Hematopoietic multipotent progenitor cell (in vitro differentiated cells): ENCODE measurements around the gene ANKS4B. TPM values are rescaled to one million over a fixed set of nuclear protein-coding genes. Genes with fewer than 3 reads are reported as not detected.
"Not testable (repeated sequence)": the region's sequence is repeated elsewhere in the genome, so short reads cannot be mapped to it uniquely, and the experiment has no call there.

Experiments
- DNase-seq, 3 donors: peaks; one replicate each; pipeline ENCODE4 v3.0.0-alpha.2; 2011 to 2015; ENCODE audit warnings: low read depth in 2 of 3, low spot score in 2 of 3
- total RNA-seq: library from RNA; depleted of rRNA; stranded (reverse); fragments of >200 nt; gene quantifications from one replicate; pipeline ENCODE4 v1.2.3, GENCODE V29; 2012

ANKS4B gene, protein sequence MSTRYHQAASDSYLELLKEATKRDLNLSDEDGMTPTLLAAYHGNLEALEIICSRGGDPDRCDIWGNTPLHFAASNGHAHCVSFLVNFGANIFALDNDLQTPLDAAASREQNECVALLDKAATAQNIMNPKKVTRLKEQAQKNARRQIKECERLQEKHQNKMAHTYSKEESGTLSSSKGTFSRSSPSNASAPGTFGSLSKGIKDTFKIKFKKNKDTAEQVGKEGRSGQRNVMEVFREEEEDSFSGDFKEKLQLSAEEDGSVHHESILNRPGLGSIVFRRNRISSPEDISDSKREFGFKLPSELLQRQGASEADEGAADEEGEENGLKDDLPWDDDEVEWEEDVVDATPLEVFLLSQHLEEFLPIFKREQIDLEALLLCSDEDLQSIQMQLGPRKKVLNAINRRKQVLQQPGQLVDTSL
- total RNA-seq, result not detected

DNA sequence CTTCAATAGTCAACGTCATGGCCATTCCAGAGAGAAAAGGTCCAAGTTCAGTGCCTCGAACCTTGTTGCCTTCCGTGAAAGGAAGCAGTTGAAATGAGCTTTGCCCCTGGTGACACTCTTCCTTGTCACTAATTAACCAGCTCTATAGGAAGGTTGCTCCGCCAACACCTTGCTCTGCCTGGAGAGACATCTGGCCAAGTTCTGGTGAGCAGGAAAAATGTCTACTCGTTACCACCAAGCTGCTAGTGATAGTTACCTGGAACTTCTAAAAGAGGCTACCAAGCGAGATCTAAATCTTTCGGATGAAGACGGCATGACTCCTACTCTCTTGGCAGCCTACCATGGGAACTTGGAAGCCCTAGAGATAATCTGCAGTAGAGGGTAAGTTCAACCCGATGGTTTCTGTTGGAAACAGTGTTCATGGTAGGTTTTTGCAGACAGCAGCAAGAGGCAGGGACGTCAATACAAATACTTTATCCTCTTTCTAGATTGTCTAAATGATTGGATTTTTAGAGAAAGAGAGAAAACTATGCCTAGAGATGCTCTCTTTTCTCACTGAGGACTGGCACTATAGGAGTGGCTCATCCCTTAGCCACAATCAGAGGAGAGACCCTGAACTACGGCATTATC lies at the start of gene ANKS4B:
ANKS4B (plus strand) TSS at position 179 of the 630 bp plus-strand sequence; CDS start at position 218, 39 bp downstream.
- DNase-seq, result no peak

DNA sequence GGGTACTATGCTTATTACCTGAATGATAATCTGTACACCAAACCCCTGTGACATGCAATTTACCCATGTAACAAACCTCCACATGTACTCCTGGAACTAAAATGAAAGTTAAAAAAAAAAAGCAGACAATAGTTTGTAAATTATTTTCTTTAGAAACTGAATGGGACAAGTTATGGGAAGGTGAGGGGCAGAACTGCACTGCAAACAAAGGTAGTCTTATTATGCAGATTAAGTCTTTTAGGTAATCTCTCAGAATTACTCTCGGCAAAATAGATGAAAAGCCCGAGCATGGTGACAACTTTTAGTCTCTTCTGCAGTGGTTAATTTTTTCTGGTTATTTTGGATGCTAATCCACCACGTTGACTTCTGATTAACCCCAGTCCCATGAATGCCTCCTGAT lies 49.5 kb upstream of the ANKS4B start:
- no peak for DNase-seq

DNA sequence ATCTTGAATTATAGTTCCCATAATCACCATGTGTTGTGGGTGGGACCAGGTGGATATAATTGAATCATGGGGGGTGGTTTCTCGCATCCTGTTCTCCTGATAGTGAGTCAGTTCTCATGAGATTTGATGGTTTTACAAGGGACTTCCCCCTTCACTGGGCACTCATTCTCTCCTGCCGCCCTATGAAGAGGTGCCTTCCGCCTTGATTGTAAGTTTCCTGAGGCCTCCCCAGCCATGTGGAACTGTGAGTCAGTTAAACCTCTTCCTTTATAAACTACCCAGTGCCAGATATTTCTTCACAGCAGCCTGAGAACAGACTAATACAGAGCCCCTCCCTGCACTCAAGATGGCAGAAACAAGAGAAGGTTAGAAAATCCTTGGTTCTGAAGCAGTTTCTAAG lies 48.7 kb upstream of the ANKS4B start:
- peak in 1 of 3 donors; percentile 7 for DNase-seq

DNA sequence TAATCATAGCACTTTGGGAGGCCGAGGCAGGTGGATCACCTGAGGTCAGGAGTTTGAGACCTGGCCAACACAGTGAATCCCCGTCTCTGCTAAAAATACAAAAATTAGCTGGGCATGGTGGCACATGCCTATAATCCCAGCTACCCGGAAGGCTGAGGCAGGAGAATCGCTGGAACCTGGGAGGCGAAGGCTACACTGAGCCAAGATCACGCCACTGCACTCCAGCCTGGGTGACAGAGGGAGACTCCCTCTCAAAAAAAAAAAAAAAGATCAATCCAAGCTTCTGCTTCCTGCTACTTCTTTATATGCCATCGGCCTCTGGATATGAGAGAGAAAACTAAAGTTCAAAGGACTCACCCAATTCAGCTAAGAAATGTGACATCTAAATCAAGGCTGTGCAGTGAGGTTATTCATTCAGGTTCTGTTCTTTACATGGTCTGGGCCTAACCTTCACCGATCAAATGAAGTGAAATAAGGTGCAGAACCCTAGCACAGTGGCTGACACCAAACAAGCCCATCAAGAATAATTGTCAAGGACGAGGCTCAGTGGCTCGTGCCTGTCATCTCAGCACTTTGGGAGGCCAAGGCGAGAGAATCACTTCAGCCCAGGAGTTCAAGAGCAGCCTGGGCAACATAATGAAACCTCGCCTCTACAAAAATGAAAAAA lies 47.7 kb upstream of the ANKS4B start:
- DNase-seq, result no peak

DNA sequence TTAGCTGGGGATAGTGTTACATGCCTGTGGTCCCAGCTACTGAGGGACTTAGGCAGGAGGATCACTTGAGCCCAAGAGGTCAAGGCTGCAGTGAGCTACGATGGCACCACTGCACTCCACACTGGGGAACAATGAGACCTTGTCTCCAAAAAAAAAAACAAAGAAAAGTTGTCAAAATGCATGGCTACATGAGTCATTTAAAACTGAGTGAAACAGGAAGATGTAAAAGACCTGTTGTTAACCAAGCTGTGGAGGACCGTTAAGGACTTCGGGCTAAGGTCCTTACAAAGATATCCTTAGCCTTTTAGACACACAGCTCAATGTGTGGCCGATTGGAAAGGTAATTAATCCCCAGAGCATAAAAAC lies 47.2 kb upstream of the ANKS4B start:
- no peak for DNase-seq

DNA sequence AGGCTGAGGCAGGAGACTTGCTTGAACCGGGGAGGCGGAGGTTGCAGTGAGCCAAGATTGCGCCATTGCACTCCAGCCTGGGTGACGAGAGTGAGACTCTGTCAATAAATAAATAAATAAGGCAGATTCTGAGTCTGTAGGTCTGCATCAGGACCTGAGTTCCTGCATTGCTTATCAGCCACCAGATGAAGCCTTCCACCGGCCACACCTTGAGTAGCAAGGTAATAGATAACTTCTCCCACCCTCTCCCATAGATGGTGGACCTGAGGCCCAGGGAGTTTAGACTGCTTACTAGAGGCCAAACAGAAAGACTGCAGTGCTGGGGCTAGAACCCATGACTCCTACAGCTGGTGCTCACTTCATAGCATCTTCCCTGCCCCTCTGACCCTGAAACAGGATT lies 44.2 kb upstream of the ANKS4B start:
- DNase-seq, result no peak

DNA sequence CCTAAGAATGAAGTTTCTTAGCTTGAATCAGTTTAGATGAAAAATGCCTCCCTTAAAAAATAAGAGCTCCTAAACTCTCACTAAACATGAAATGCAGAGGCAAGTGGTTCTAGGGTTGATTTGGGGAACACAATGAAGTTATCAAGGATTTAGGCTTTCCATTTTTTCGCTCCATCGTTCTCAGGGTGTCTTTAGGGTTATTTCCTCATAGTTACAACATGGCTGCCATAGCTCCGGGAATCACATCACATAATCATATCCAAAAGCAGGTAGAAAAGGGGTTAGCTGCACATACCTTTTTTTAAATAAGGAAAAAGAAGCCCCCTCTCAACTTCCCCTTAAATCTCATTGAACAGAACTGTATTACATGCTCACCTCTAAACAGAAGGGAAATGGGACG lies 43.5 kb upstream of the ANKS4B start:
- DNase-seq, result no peak

DNA sequence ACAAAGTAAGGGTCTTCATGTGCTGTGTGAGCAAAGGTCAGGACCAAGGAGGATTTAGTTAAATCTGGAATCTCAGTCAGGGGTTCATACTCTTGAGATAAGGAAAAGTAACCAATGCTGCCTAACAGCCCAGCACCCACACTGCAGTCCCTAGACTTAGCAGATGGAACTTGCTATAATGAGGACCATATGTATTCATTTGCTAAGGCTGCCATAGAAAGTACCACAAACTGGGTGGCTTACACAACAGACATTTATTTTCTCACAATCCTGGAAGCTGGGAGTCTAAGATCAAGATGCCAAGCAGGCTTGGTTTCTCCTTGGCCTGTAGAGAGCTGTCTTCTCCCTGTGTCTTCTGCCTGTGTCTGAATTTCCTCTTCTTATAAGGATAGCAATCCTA lies 42.9 kb upstream of the ANKS4B start:
- DNase-seq, result no peak

DNA sequence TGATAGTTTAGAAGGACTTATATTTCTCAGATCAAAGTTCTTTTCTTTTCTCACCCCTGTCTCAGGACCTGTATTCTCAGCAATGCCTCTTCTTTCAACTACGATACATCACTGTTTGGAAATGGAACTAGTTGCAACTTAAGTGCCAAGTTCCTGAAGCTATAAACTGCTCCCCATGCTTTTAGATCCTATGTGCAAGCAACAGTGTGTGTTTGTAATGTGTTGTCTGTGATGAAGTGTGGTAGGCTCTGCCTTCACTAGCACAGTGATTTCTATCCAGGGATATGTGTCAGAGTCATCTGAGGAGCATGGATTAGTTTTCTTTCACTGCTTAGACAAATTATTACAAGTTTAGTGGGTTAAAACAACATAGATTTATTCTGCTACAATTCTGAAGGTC lies 40.5 kb upstream of the ANKS4B start:
- no peak for DNase-seq

DNA sequence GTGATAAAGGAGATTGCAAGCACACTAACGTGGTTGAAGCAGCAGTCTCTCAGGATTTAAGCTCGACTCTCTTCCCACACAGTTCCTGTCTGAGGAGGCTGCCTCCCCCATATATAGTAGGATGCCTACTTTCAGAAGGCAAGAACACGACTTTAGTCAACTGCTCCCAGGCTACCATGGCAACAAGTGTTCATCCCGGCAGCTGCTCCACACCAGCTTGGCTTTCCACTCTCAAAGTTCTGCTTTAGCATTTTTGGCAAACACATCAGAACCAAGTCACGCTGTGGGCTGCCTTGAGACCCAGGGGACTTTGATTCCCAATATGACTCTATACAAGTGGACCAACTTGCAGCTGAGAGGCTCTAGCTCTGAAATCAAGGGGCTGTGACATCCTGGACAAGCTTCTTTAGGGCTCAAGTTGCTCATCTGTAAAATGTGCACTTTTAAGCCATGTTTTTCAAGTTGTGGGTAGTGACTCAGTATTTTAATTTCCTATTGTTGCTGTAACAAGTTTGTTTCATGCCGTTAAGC lies 38.7 kb upstream of the ANKS4B start:
- no peak for DNase-seq

DNA sequence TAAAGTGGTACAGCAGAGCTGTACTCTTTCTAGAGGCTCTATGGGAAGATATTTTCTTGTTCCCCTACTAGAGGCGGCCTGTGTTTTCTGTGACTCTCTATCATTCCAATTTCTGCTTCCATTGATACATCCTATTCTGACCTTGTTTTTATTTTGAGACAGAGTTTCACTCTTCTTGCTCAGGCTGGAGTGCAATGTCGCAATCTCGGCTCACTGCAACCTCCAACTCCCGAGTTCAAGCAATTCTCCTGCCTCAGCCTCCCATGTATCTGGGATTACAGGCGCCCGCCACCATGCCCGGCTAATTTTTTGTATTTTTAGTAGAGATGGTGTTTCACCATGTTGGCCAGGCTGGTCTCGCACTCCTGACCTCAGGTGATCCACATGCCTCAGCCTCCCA lies 38.2 kb upstream of the ANKS4B start:
- not testable (repeated sequence) for DNase-seq

DNA sequence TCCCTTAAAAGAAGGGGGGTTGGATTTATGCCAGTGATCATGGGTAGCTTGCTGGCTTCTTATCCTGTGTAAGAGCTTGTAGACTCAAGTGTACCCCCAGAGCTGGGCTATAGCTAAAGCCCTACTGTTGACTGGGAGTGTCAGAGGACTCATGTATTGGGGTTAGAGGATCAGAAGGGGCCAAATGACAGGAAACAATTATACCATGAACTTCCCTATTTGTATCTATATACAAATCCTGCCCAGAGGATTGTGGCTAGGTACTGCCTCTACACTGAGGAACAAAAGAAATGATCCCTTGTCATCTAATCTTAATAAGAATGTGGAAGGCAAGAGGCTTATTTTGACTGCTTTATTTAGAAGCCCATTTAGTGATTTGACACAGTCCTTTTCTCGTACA lies 36.4 kb upstream of the ANKS4B start:
- peak in 1 of 3 donors; percentile 28 for DNase-seq

DNA sequence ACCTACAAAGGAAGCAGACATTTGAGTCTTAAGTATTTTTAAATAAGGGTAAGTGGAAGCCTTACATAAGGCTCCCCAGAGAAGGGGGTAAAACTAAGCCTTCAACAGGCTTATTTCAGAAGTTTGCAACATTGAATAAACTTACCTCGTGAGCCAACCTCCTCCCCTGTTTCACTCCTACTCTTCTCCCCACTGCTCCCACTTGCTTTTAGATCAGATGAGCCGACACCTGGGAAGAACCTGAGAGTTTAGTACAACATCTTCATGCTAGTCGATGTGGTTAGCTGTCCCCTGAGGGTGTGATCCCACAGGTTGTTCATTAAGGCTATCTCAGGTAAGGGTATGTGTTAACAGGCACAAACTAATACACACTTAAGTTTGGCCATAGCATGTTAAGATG lies 35.9 kb upstream of the ANKS4B start:
- DNase-seq, result no peak

DNA sequence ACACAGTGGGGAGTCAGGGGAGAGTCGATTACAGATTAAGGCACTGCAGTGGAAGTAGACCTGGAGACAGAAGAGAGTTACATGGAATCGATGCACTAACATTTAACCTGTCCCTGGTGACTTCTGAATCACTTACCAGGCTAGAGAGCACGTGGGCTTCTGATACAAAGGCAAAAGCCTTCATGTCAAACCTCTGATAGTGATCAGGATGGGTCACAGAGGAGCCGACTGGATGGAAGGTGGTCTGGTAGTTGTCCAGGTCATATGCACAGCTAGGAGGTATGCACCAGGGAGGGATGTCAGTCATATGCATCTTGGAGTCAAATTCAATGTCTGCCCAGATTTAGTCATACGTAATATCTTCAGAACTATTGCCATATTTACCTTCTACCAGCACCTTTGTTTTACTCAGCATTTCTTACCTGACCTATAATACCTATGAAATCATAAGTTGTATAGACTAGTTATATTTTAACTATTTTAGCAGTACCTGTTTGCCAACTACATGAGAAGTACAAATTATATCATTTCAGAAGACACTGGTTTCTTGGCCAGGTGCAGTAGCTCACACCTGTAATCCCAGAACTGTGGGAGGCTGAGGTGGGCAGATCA lies 33.8 kb upstream of the ANKS4B start:
- DNase-seq, result no peak

DNA sequence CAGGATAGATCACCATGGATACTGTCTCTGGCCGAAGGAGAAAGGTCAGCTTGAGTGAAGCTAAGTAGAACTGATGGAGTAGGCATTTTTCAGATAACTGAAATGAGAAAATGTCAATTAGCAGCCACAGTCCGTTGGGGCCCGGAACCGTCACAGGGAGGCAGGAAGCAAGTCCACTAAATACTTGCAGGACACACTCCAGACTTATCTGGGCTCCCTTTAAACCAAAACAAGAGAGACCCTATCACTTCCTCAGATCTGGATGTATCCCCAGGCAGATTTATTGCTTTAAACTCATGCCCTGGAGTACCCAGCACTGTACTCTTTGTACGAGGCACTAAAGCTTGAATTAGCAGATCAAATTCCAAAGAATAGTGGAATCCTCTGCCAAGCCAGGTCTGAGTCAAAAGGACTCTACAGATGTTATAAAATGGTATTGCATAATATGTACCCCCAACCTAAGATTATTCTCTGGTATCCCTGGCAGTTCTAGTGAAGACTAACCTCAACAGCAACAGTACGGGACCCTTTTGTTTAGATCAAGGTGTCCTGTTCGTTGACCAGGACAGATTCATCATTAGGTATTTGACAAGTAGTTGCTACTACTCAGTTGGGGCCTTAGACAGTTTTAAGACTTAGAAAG lies 30.2 kb upstream of the ANKS4B start:
- no peak for DNase-seq

DNA sequence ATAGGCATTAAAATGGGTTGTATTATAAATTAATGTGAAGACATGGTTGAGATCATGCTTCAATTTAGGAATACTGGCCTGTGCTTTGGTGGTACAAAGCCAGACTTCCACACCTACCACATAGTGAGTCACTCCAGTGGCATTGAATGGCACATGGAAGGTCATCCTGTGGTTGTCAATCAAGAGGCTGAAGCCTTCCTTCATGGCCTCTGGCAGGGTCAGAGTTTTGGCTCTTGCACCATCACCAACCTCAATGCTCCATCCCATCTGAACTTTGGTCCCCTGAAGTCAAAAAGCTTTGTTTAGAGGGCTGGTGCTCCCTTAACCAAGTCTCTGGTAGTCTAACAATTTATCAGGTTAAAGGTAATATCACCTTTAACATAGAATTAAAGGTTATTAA lies 28.2 kb upstream of the ANKS4B start:
- no peak for DNase-seq

DNA sequence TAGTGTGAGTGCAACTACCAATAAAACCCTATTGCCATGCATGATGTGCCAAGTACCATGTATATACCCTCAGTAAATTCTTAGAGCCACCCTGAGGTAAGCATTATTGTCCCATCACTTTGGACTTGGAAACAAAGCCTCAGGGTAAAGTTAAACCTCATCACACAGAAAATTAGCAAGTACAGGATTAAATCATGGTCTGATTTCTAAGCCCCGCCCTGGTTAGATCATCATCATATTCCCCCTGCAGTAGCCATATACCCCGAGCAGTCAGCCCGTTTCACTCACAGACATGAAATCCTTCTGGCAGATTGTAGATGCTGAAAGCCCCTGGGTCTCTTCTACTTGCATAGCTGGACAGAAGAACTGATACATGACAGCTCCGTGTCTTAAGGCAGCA lies 26.9 kb upstream of the ANKS4B start:
- no peak for DNase-seq

DNA sequence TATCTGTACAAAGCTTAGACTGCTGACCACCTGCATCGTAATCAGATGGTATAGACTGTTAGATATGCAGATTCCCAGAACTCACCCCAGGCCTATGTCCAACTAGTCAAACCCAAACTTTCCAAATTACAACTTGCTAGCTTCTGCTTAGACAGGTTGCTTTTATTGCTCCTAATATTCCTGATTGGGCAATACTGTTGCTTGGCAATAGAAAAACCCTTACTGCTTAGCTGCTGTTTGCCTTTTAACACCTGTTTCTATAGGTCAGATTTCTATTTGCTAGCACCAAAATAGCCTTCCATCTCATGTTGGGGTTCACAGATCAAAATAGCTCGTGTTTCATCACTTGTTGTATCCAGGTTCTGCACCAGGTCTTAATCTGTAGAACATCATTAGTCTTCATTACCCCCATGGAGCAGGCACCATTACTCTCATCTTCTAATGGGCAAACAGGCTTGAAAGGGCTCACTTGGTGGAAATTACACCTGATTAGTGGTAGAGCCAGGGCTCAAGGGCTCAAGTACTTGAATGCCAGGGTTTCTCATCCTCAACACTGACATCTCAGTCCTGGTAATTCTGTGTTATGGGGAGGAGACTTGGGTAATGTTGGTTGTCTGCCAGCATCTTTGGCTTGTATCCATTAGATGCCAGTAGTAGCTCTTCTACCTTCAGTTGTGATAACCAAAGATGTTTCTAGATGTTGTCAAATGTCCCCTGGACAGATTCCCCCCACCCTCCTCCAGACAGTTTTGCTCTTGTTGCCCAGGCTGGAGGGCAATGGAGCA lies 24.9 kb upstream of the ANKS4B start:
- no peak for DNase-seq

DNA sequence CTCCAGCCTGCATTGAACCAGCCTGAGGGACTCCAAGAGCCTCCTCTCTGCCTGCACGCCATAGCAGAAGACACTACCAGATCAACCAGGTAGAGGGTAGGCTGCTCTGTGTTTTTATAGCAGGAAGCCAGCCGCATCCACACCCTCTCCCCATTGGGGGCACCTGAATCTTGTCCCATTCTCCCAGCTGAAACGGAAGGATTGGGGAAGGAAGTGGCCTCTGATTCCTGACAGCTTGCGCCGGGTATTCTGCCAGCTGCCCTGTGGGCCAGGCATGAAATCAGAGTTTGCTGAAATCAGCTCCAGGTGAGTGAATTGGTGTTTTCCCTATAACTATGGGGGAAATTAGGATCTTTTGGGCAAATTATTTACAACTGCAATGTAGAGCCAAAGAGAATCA lies 22.0 kb upstream of the ANKS4B start, which contains the start of gene ZP2:
ZP2 (minus strand) TSS at position 89 of the 400 bp plus-strand sequence; CDS start at position 62, 27 bp downstream.
- DNase-seq, result no peak

DNA sequence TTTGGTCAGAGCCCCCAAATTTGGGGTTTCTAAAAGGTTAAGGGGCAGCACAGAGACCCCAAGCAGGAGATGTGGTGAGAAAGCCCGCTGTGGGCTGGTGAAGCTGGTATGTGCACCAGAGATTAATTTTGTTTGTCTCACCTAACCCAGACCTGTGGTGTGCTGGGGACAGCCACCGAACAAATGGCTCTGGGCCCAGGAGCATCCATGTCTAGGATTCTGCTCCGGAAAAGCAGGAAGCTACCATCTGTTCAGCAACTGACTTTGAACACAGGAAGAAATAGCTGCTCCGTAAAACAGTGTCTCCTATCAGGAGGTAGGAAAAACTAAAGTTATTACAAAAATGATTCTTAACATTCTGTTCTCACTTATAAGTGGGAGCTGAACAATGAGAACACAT lies 19.4 kb upstream of the ANKS4B start:
- no peak for DNase-seq
